CD4-positive, CD25-positive, alpha-beta regulatory T cell (primary cell): ENCODE measurements around the gene SRD5A2. TPM values are rescaled to one million over a fixed set of nuclear protein-coding genes. Genes with fewer than 3 reads are reported as not detected.

Experiments used
- ATAC-seq, 2 donors: fragments of 150-1000 bp; cut with Tn5 transposase; one replicate each; pipeline ENCODE4 v1.10.0; 2021; ENCODE audit warnings: low read depth in 2 of 2, moderate number of reproducible peaks in 2 of 2, moderate library complexity in 1 of 2
- DNase-seq, 3 donors: peaks; one replicate each; pipeline versions ENCODE4 v3.0.0 to v3.0.0-alpha.2; 2012 to 2022; ENCODE audit warnings: mixed read lengths in 1 of 3
- H3K27ac ChIP-seq: one replicate; pipeline ENCODE4 v1.7.0; 2013; ENCODE audit warnings: mild to moderate bottlenecking, low read length; ENCODE audit not compliant: insufficient read depth, poor library complexity, severe bottlenecking
- H3K27me3 ChIP-seq: one replicate; pipeline ENCODE4 v1.7.0; 2013; ENCODE audit warnings: low read length; ENCODE audit not compliant: control insufficient read depth, insufficient read depth
- H3K36me3 ChIP-seq: one replicate; pipeline ENCODE4 v1.7.0; 2013; ENCODE audit warnings: mild to moderate bottlenecking, low read length, moderate library complexity; ENCODE audit not compliant: control insufficient read depth, insufficient read depth
- H3K4me1 ChIP-seq: 2 replicates; pipeline ENCODE4 v1.7.0; 2013; ENCODE audit warnings: mild to moderate bottlenecking, low read length; ENCODE audit not compliant: insufficient read depth, control insufficient read depth, poor library complexity, severe bottlenecking
- H3K4me3 ChIP-seq: one replicate; pipeline ENCODE4 v1.7.0; 2013; ENCODE audit warnings: low read depth, mild to moderate bottlenecking, low read length, moderate library complexity
- H3K9me3 ChIP-seq, 2 experiments: 1 replicate in 1 of 2; 2 replicates in 1 of 2; pipeline ENCODE4 v1.7.0; 2013; ENCODE audit warnings: low read length in 2 of 2, mild to moderate bottlenecking in 1 of 2, moderate library complexity in 1 of 2; ENCODE audit not compliant: control insufficient read depth in 2 of 2
- H3K27ac Mint-ChIP-seq, 3 donors: one replicate each; pipeline ENCODE4 v1.8.0; 2020 to 2022; ENCODE audit warnings: mild to moderate bottlenecking in 3 of 3, mixed read lengths in 3 of 3, moderate library complexity in 2 of 3
- H3K27me3 Mint-ChIP-seq: one replicate; pipeline ENCODE4 v1.8.0; 2022; ENCODE audit warnings: mild to moderate bottlenecking, mixed read lengths
- H3K36me3 Mint-ChIP-seq: one replicate; pipeline ENCODE4 v1.8.0; 2020; ENCODE audit warnings: mixed read lengths
- H3K4me1 Mint-ChIP-seq, 4 donors: one replicate each; pipeline ENCODE4 v1.8.0; 2020 to 2022; ENCODE audit warnings: mixed read lengths in 4 of 4, mild to moderate bottlenecking in 1 of 4
- H3K4me3 Mint-ChIP-seq, 4 donors: one replicate each; pipeline ENCODE4 v1.8.0; 2020 to 2022; ENCODE audit warnings: mild to moderate bottlenecking in 4 of 4, mixed read lengths in 4 of 4, moderate library complexity in 3 of 4
- H3K9me3 Mint-ChIP-seq, 7 donors: one replicate each; pipeline ENCODE4 v1.8.0; 2020 to 2022; ENCODE audit warnings: mixed read lengths in 7 of 7, mild to moderate bottlenecking in 3 of 7, moderate library complexity in 2 of 7
- polyA plus RNA-seq, 4 donors: library from polyadenylated mRNA; unstranded; fragments of 300-500 nt; fragmentation: Illumina TruSeq; gene quantifications; one replicate each; pipeline ENCODE4 v1.2.3, GENCODE V29; 2021
- total RNA-seq: library from RNA; stranded (reverse); gene quantifications from one replicate; pipeline ENCODE4 v1.2.3, GENCODE V29; 2022

The SRD5A2 gene
- total and polyA plus RNA-seq, 5 donors from 2014 or later: not detected

- H3K9me3 Mint-ChIP-seq: peaks cover 0 to 12% (median 1%) of the 10 kb centered on the region in 7 donors
- no peak overlapping the region for H3K27ac Mint-ChIP-seq
- no peaks in the 10 kb centered on the region for H3K36me3 ChIP-seq
- H3K4me1 Mint-ChIP-seq: no peaks in the 10 kb centered on the region
- H3K4me3 ChIP-seq: no peak overlapping the region
- DNase-seq (no peak), ATAC-seq (no peak)
- no peak overlapping the region for H3K27ac ChIP-seq
- H3K27me3 ChIP-seq: peaks cover under 1% of the 10 kb centered on the region
- H3K36me3 Mint-ChIP-seq: no peaks in the 10 kb centered on the region
- H3K9me3 ChIP-seq: no peaks in the 10 kb centered on the region
- H3K4me1 ChIP-seq: no peaks in the 10 kb centered on the region
- H3K4me3 Mint-ChIP-seq: no peak overlapping the region
- H3K27me3 Mint-ChIP-seq: peaks cover 8% of the 10 kb centered on the region
Observed at GRCh38 chr2:31555967-31556706, 24.6 kb downstream of the SRD5A2 start.

GRCh38 chr2:31553362-31553761 lies 27.4 kb downstream of the SRD5A2 start:
- Histone ChIP-seq H3K4me1 (no peaks in the 10 kb centered on the region), H3K9me3 (no peaks in the 10 kb centered on the region), H3K4me3 (no peak overlapping the region), H3K36me3 (no peaks in the 10 kb centered on the region), H3K27ac (no peak overlapping the region), H3K27me3 (peaks cover 2% of the 10 kb centered on the region)
- H3K36me3 Mint-ChIP-seq: no peaks in the 10 kb centered on the region
- H3K4me3 Mint-ChIP-seq: no peak overlapping the region
- DNase-seq: no peak
- H3K9me3 Mint-ChIP-seq: peaks cover 0 to 13% (median 4%) of the 10 kb centered on the region in 7 donors
- no peak for ATAC-seq
- no peaks in the 10 kb centered on the region for H3K27me3 Mint-ChIP-seq
- no peak overlapping the region for H3K27ac Mint-ChIP-seq
- H3K4me1 Mint-ChIP-seq: no peaks in the 10 kb centered on the region

GRCh38 chr2:31547485-31547884 lies 33.3 kb downstream of the SRD5A2 start:
- H3K36me3 ChIP-seq: no peaks in the 10 kb centered on the region
- H3K27ac ChIP-seq: no peak overlapping the region
- Mint-ChIP-seq H3K4me1 (no peaks in the 10 kb centered on the region), H3K36me3 (no peaks in the 10 kb centered on the region), H3K4me3 (no peak overlapping the region), H3K27me3 (peaks cover 4% of the 10 kb centered on the region), H3K27ac (no peak overlapping the region), H3K9me3 (peaks cover 0 to 18% (median 7%) of the 10 kb centered on the region in 7 donors)
- no peak for ATAC-seq
- H3K4me3 ChIP-seq: no peak overlapping the region
- peaks cover 8 to 13% of the 10 kb centered on the region in 2 experiments for H3K9me3 ChIP-seq
- no peak for DNase-seq
- no peaks in the 10 kb centered on the region for H3K4me1 ChIP-seq
- H3K27me3 ChIP-seq: peaks cover 2% of the 10 kb centered on the region

- Histone ChIP-seq H3K27ac (no peak overlapping the region), H3K9me3 (peaks cover 8 to 16% of the 10 kb centered on the region in 2 experiments), H3K36me3 (no peaks in the 10 kb centered on the region), H3K27me3 (peaks cover 4% of the 10 kb centered on the region), H3K4me1 (no peaks in the 10 kb centered on the region), H3K4me3 (no peak overlapping the region)
- no peak for ATAC-seq
- H3K27ac Mint-ChIP-seq: no peak overlapping the region
- no peak overlapping the region for H3K4me3 Mint-ChIP-seq
- H3K27me3 Mint-ChIP-seq: peaks cover 12% of the 10 kb centered on the region
- H3K4me1 Mint-ChIP-seq: no peaks in the 10 kb centered on the region
- peaks cover 0 to 15% (median 7%) of the 10 kb centered on the region in 7 donors for H3K9me3 Mint-ChIP-seq
- no peaks in the 10 kb centered on the region for H3K36me3 Mint-ChIP-seq
- no peak for DNase-seq
Observed at GRCh38 chr2:31541853-31542252, 38.9 kb downstream of the SRD5A2 start.

GRCh38 chr2:31539505-31539904 lies 41.2 kb downstream of the SRD5A2 start:
- DNase-seq (no peak), ATAC-seq (no peak)
- no peak overlapping the region for H3K27ac Mint-ChIP-seq
- peaks cover 0 to 15% (median 7%) of the 10 kb centered on the region in 7 donors for H3K9me3 Mint-ChIP-seq
- peaks cover 16% of the 10 kb centered on the region for H3K27me3 Mint-ChIP-seq
- H3K4me1 Mint-ChIP-seq: no peaks in the 10 kb centered on the region
- H3K4me3 Mint-ChIP-seq: no peak overlapping the region
- Histone ChIP-seq H3K4me3 (no peak overlapping the region), H3K27ac (no peak overlapping the region), H3K9me3 (peaks cover 8 to 16% of the 10 kb centered on the region in 2 experiments), H3K36me3 (no peaks in the 10 kb centered on the region), H3K4me1 (no peaks in the 10 kb centered on the region), H3K27me3 (peaks cover 4% of the 10 kb centered on the region)
- H3K36me3 Mint-ChIP-seq: no peaks in the 10 kb centered on the region

GRCh38 chr2:31535768-31536167 lies 45.0 kb downstream of the SRD5A2 start:
- H3K4me1 ChIP-seq: no peaks in the 10 kb centered on the region
- H3K36me3 ChIP-seq: no peaks in the 10 kb centered on the region
- H3K27ac ChIP-seq: no peak overlapping the region
- Mint-ChIP-seq H3K9me3 (peaks cover 0 to 3% (median 0%) of the 10 kb centered on the region in 7 donors), H3K4me3 (no peak overlapping the region), H3K4me1 (no peaks in the 10 kb centered on the region), H3K36me3 (no peaks in the 10 kb centered on the region), H3K27ac (no peak overlapping the region), H3K27me3 (peaks cover 8% of the 10 kb centered on the region)
- H3K9me3 ChIP-seq: no peaks in the 10 kb centered on the region
- DNase-seq (no peak), ATAC-seq (no peak)
- H3K4me3 ChIP-seq: no peak overlapping the region
- peaks cover 2% of the 10 kb centered on the region for H3K27me3 ChIP-seq

GRCh38 chr2:31534636-31535035 lies 46.1 kb downstream of the SRD5A2 start:
- Mint-ChIP-seq H3K9me3 (peaks cover 0 to 3% (median 0%) of the 10 kb centered on the region in 7 donors), H3K27me3 (peaks cover 5% of the 10 kb centered on the region), H3K27ac (no peak overlapping the region), H3K4me1 (no peaks in the 10 kb centered on the region), H3K4me3 (no peak overlapping the region), H3K36me3 (no peaks in the 10 kb centered on the region)
- Histone ChIP-seq H3K9me3 (no peaks in the 10 kb centered on the region), H3K4me1 (no peaks in the 10 kb centered on the region), H3K4me3 (no peak overlapping the region), H3K27ac (no peak overlapping the region), H3K36me3 (no peaks in the 10 kb centered on the region), H3K27me3 (peaks cover 5% of the 10 kb centered on the region)
- ATAC-seq (no peak), DNase-seq (no peak)

GRCh38 chr2:31533036-31533435 lies 47.7 kb downstream of the SRD5A2 start:
- H3K36me3 Mint-ChIP-seq: no peaks in the 10 kb centered on the region
- peaks cover 0 to 3% (median 0%) of the 10 kb centered on the region in 7 donors for H3K9me3 Mint-ChIP-seq
- DNase-seq (no peak), ATAC-seq (no peak)
- H3K4me1 ChIP-seq: no peaks in the 10 kb centered on the region
- H3K4me3 ChIP-seq: no peak overlapping the region
- no peaks in the 10 kb centered on the region for H3K9me3 ChIP-seq
- no peak overlapping the region for H3K27ac Mint-ChIP-seq
- peaks cover 5% of the 10 kb centered on the region for H3K27me3 Mint-ChIP-seq
- H3K36me3 ChIP-seq: no peaks in the 10 kb centered on the region
- H3K4me3 Mint-ChIP-seq: no peak overlapping the region
- no peaks in the 10 kb centered on the region for H3K4me1 Mint-ChIP-seq
- H3K27me3 ChIP-seq: peaks cover 5% of the 10 kb centered on the region
- no peak overlapping the region for H3K27ac ChIP-seq
